GM23248 (cell line): Measurements from ENCODE around the gene TNFRSF6B. TPM values are rescaled to one million over a fixed set of nuclear protein-coding genes. Genes with fewer than 3 reads are reported as not detected.

Source experiments
- DNase-seq: peaks from one replicate; pipeline ENCODE4 v3.0.0-alpha.2; 2015
- H2AFZ ChIP-seq: fragments of 200-600 bp; sonication (generic); 2 replicates; pipeline ENCODE4 v1.6.1; 2016; ENCODE audit warnings: antibody characterized with exemption
- H3F3A ChIP-seq: fragments of 200-600 bp; sonication (generic); 2 replicates; pipeline ENCODE4 v1.6.1; 2016; ENCODE audit warnings: mild to moderate bottlenecking, antibody characterized with exemption, mixed run types; ENCODE audit not compliant: insufficient read depth
- H3K27ac ChIP-seq: fragments of 200-600 bp; sonication (generic); 2 replicates; pipeline ENCODE4 v1.5.1; 2016; ENCODE audit warnings: mild to moderate bottlenecking
- H3K27me3 ChIP-seq: fragments of 200-600 bp; sonication (generic); replicated peaks from 2 replicates; pipeline ENCODE4 v1.6.1; 2016; ENCODE audit warnings: mild to moderate bottlenecking; ENCODE audit not compliant: insufficient read depth
- H3K36me3 ChIP-seq: fragments of 200-600 bp; sonication (generic); 2 replicates; pipeline ENCODE4 v1.6.1; 2016; ENCODE audit warnings: low read depth, mild to moderate bottlenecking
- H3K4me1 ChIP-seq: fragments of 200-600 bp; sonication (generic); 2 replicates; pipeline ENCODE4 v1.6.1; 2016; ENCODE audit warnings: mild to moderate bottlenecking; ENCODE audit not compliant: insufficient read depth
- H3K4me2 ChIP-seq: fragments of 200-600 bp; sonication (generic); one replicate; pipeline ENCODE4 v1.6.1; 2016; ENCODE audit warnings: mild to moderate bottlenecking; ENCODE audit not compliant: unreplicated experiment
- H3K4me3 ChIP-seq: fragments of 200-600 bp; sonication (generic); 2 replicates; pipeline ENCODE4 v1.5.1; 2016; ENCODE audit warnings: mild to moderate bottlenecking
- H3K79me2 ChIP-seq: fragments of 200-600 bp; sonication (generic); 2 replicates; pipeline ENCODE4 v1.6.1; 2016; ENCODE audit warnings: mild to moderate bottlenecking; ENCODE audit not compliant: insufficient read depth
- H3K9ac ChIP-seq: fragments of 200-600 bp; sonication (generic); 2 replicates; pipeline ENCODE4 v1.6.1; 2016; ENCODE audit warnings: mild to moderate bottlenecking
- H3K9me2 ChIP-seq: fragments of 200-600 bp; sonication (generic); 2 replicates; pipeline ENCODE4 v1.6.1; 2016; ENCODE audit warnings: mixed run types, mild to moderate bottlenecking, moderate library complexity; ENCODE audit not compliant: insufficient read depth
- H3K9me3 ChIP-seq: fragments of 200-600 bp; sonication (generic); one replicate; pipeline ENCODE4 v1.6.1; 2017; ENCODE audit warnings: low read depth
- H4K20me1 ChIP-seq: fragments of 200-600 bp; sonication (generic); 2 replicates; pipeline ENCODE4 v1.6.0; 2016; ENCODE audit not compliant: insufficient read depth
- EZH2 ChIP-seq: fragments of 200-600 bp; sonication (generic); IDR thresholded peaks from 2 replicates; pipeline ENCODE4 v1.6.1; 2018; ENCODE audit warnings: antibody characterized with exemption, mild to moderate bottlenecking; ENCODE audit not compliant: insufficient read depth, poor library complexity, severe bottlenecking
- EZH2phosphoT487 ChIP-seq: fragments of 200-600 bp; sonication (generic); IDR thresholded peaks from 2 replicates; pipeline ENCODE4 v1.6.1; 2018; ENCODE audit warnings: antibody characterized with exemption, moderate library complexity, mild to moderate bottlenecking, low read depth; ENCODE audit not compliant: insufficient read depth
- WGBS, 2 experiments: methylation state at CpG; one replicate each; pipeline ENCODE4 v1.1.6; 2015 to 2017; ENCODE audit warnings: low lambda C conversion rate in 2 of 2, low coverage in 1 of 2; ENCODE audit errors: missing lambda C conversion rate in 2 of 2; 5-methylcytosine and 5-hydroxymethylcytosine counted together
- in situ Hi-C: fragments of 300-500 bp; cut with MboI; formaldehyde crosslinking; loops from 2 replicates; pipeline ENCODE4 v1.15.0; 2020
- polyA plus RNA-seq: library from polyadenylated mRNA; unstranded; fragments of >200 nt; fragmentation: Nextera tagmentation; extraction: Ambion mirVana; gene quantifications from 2 replicates; pipeline ENCODE4 v1.2.1, GENCODE V29; 2016
- total RNA-seq: library from RNA; depleted of rRNA; stranded (reverse); fragments of >200 nt; shearing (Covaris generic); gene quantifications from 2 replicates; pipeline ENCODE4 v1.2.3, GENCODE V29; 2014

TNFRSF6B gene
- total and polyA plus RNA-seq, 2 experiments from 2014 or later: 17.4 to 39.9 TPM

DNA sequence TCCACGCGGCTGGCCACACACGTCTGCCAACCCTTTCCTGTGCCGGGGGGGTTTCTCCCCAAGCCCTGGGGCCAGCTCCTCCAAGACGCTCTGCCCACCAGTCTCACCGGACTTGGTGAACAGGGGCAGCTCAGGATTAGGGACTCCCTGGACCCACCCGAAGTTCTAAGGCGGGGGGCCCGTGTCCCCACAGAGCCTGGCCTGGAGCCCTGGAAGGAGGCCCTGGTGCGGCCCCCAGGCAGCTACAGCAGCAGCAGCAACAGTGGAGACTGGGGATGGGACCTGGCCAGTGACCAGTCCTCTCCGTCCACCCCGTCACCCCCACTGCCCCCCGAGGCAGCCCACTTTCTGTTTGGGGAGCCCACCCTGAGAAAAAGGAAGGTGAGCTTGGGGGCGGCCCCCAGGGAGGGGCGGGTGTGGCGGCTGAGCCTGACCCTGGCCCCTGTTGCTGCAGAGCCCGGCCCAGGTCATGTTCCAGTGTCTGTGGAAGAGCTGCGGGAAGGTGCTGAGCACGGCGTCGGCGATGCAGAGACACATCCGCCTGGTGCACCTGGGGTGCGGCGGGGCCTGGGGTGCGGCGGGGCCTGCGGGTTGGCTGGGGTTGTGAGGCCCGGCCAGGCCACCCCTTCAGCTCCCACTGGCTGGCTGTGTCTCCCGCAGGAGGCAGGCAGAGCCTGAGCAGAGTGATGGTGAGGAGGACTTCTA is 45.4 kb downstream of the TNFRSF6B start:
- WGBS, 2 experiments: 77 to 82% methylated on average over 10 to 30 of the region's 30 CpGs
- Histone ChIP-seq H3K36me3 (0 out of 2 replicates have a peak, but pooled peaks cover 8% of the 10 kb centered on the region), H3K4me2 (peak overlapping the region; percentile 70), H3F3A (peaks cover 12% of the 10 kb centered on the region; the same call in 1 of the 2 replicates), H3K4me3 (peak overlapping the region; percentile 68), H3K9ac (peak overlapping the region; percentile 78; the same call in 1 of the 2 replicates), H3K9me2 (no peaks in the 10 kb centered on the region), H3K9me3 (no peaks in the 10 kb centered on the region), H3K27ac (no peak overlapping the region), H3K4me1 (peaks cover 7% of the 10 kb centered on the region; the same call in 1 of the 2 replicates), H2AFZ (no peak overlapping the region), H4K20me1 (no peaks in the 10 kb centered on the region), H3K27me3 (no peaks in the 10 kb centered on the region), H3K79me2 (no peaks in the 10 kb centered on the region)
- in situ Hi-C loops: no loop called here
- no peak for DNase-seq
- TF ChIP-seq EZH2phosphoT487 (no peak), EZH2 (no peak)

- H3K9me2 ChIP-seq: no peaks in the 10 kb centered on the region
- no peak for DNase-seq
- 0 out of 2 replicates have a peak, but pooled peaks cover 8% of the 10 kb centered on the region for H3K36me3 ChIP-seq
- WGBS, 2 experiments: 94 to 96% methylated on average over 18 to 37 of the region's 37 CpGs
- in situ Hi-C loops: no loop called here
- H3K9ac ChIP-seq: no peak overlapping the region
- H3K4me2 ChIP-seq: no peak overlapping the region
- no peaks in the 10 kb centered on the region for H3K27me3 ChIP-seq
- no peak for TF ChIP-seq EZH2
- TF ChIP-seq EZH2phosphoT487: no peak
- H3F3A ChIP-seq: peaks cover 12% of the 10 kb centered on the region; the same call in 1 of the 2 replicates
- no peaks in the 10 kb centered on the region for H3K9me3 ChIP-seq
- H3K79me2 ChIP-seq: no peaks in the 10 kb centered on the region
- no peak overlapping the region for H3K27ac ChIP-seq
- H3K4me3 ChIP-seq: no peak overlapping the region
- H2AFZ ChIP-seq: no peak overlapping the region
- H4K20me1 ChIP-seq: no peaks in the 10 kb centered on the region
- peaks cover 7% of the 10 kb centered on the region; the same call in 1 of the 2 replicates for H3K4me1 ChIP-seq
Measured at GRCh38 chr20:63742381-63743024, 46.1 kb downstream of the TNFRSF6B start.

DNA sequence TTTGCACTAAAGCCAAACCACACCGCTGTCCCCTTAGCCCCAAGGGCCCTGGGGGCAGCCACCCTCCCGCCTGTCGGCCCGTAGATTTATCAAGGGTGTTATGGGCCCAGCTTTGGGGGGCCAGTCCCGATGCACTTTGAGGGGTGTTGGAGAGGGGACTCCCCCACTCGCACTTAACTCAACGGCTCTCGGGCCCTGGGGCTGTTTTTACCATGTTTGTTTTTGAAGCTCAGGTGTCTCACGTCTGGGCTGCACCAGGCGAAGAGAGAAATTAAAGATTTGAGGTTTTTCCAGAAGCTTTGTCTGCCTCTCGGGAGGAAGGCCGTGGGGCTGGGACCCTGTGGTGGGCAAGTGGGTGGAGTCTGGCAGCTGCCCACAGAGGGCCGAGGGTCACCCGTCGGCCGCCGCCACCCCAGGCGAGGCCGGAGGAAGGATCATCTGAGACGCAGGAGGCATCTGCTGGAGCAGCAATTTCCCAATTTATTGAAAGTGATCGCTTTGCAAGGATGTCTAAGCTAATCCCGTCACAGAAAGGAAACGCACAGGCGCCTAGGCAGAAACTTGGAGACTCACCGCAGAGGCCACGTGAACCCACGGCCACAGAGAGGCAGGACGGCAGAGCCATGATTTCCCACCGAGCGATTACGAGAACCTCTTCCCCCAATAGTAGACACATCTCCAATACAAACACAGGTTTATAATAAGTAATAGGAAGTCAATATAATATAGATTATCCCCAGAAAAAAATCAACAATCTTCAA is 46.9 kb downstream of the TNFRSF6B start:
- in situ Hi-C loops: no loop called here
- H3K4me3 ChIP-seq: no peak overlapping the region
- H3K27ac ChIP-seq: no peak overlapping the region
- TF ChIP-seq EZH2phosphoT487: no peak
- TF ChIP-seq EZH2: no peak
- H4K20me1 ChIP-seq: no peaks in the 10 kb centered on the region
- H3K79me2 ChIP-seq: no peaks in the 10 kb centered on the region
- 89 to 90% methylated on average over 30 to 31 of the region's 31 CpGs for WGBS, 2 experiments
- DNase-seq: no peak
- H3K9me3 ChIP-seq: no peaks in the 10 kb centered on the region
- no peak overlapping the region for H3K9ac ChIP-seq
- no peaks in the 10 kb centered on the region for H3K9me2 ChIP-seq
- no peaks in the 10 kb centered on the region for H3K27me3 ChIP-seq
- H3K4me2 ChIP-seq: no peak overlapping the region
- 0 out of 2 replicates have a peak, but pooled peaks cover 8% of the 10 kb centered on the region for H3K36me3 ChIP-seq
- peaks cover 12% of the 10 kb centered on the region; the same call in 1 of the 2 replicates for H3F3A ChIP-seq
- no peak overlapping the region for H2AFZ ChIP-seq
- peaks cover 7% of the 10 kb centered on the region; the same call in 1 of the 2 replicates for H3K4me1 ChIP-seq

- 73 to 75% methylated on average over 4 of the region's 4 CpGs for WGBS, 2 experiments
- Histone ChIP-seq H3K27me3 (no peaks in the 10 kb centered on the region), H3F3A (peaks cover 12% of the 10 kb centered on the region; the same call in 1 of the 2 replicates), H3K4me3 (no peak overlapping the region), H3K9ac (no peak overlapping the region), H3K9me2 (no peaks in the 10 kb centered on the region), H3K4me2 (no peak overlapping the region), H3K27ac (no peak overlapping the region), H2AFZ (no peak overlapping the region), H3K9me3 (no peaks in the 10 kb centered on the region), H3K4me1 (peaks cover 7% of the 10 kb centered on the region; the same call in 1 of the 2 replicates), H3K36me3 (0 out of 2 replicates have a peak, but pooled peaks cover 8% of the 10 kb centered on the region), H3K79me2 (no peaks in the 10 kb centered on the region), H4K20me1 (no peaks in the 10 kb centered on the region)
- no peak for DNase-seq
- TF ChIP-seq EZH2: no peak
- no peak for TF ChIP-seq EZH2phosphoT487
- in situ Hi-C loops: no loop called here
Measured at GRCh38 chr20:63744158-63744557, 47.7 kb downstream of the TNFRSF6B start.
